Sigmoid colon (tissue), 4 donors: Measurements from ENCODE around the gene NDFIP1.

Experiments
- EP300 ChIP-seq, 4 donors: sonication (generic); formaldehyde crosslinking; IDR thresholded peaks; one replicate each; pipeline ENCODE4 v1.6.1; 2017; ENCODE audit warnings: antibody characterized with exemption in 4 of 4
- POLR2A ChIP-seq, 2 donors: fragments of 450-650 bp; IDR thresholded peaks; one replicate each; pipeline ENCODE4 v1.6.1; 2016; ENCODE audit warnings: antibody characterized with exemption in 2 of 2, mild to moderate bottlenecking in 2 of 2, moderate library complexity in 2 of 2
- TF ChIP-seq, protein P1 (sequence below), 4 experiments: fragments of 450-650 bp in 3 of 4; fragments of 200-600 bp in 1 of 4; IDR thresholded peaks; one replicate each; pipeline ENCODE4 v1.5.1; 2016 to 2019; ENCODE audit warnings: antibody characterized with exemption in 4 of 4, mild to moderate bottlenecking in 3 of 4, moderate library complexity in 2 of 4

DNA sequence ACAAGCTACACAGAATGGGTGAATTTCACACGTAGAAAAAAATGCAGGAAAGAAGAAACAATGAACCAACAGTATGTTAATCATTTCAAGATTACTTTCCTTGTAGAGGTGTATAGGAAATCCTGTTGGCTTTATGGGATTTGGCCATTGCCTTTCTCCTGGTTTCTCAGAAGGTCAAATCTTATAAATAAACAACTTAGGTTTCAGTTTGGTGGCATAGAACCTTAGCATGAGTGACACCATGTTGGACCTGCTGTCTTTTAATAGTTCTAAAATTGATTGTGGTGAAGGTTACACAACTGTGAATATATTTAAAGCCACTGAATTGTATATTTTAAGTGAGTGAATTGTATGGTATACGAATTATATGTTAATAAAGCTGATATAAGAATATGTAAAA is 16.7 kb upstream of the NDFIP1 start:
- TF ChIP-seq POLR2A (IDR thresholded peaks at IDR 0.05) (no peak), EP300 (IDR thresholded peaks at IDR 0.05) (no peak)
- TF ChIP-seq, protein P1, sequence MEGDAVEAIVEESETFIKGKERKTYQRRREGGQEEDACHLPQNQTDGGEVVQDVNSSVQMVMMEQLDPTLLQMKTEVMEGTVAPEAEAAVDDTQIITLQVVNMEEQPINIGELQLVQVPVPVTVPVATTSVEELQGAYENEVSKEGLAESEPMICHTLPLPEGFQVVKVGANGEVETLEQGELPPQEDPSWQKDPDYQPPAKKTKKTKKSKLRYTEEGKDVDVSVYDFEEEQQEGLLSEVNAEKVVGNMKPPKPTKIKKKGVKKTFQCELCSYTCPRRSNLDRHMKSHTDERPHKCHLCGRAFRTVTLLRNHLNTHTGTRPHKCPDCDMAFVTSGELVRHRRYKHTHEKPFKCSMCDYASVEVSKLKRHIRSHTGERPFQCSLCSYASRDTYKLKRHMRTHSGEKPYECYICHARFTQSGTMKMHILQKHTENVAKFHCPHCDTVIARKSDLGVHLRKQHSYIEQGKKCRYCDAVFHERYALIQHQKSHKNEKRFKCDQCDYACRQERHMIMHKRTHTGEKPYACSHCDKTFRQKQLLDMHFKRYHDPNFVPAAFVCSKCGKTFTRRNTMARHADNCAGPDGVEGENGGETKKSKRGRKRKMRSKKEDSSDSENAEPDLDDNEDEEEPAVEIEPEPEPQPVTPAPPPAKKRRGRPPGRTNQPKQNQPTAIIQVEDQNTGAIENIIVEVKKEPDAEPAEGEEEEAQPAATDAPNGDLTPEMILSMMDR (IDR thresholded peaks at IDR 0.05) = no peak
